GM23338 (cell line): Measurements from ENCODE around the gene SSTR5.

Experiments used
- EZH2 ChIP-seq: fragments of 200-600 bp; sonication (generic); IDR thresholded peaks from one replicate; pipeline ENCODE4 v1.8.0; 2017; ENCODE audit warnings: antibody characterized with exemption, mild to moderate bottlenecking, low read depth; ENCODE audit not compliant: unreplicated experiment
- EZH2phosphoT487 ChIP-seq: fragments of 200-600 bp; sonication (generic); IDR thresholded peaks from one replicate; pipeline ENCODE4 v1.8.1; 2018; ENCODE audit warnings: antibody characterized with exemption; ENCODE audit not compliant: unreplicated experiment
- JUNB ChIP-seq: IDR thresholded peaks from one replicate; pipeline ENCODE4 v1.6.1; 2016; ENCODE audit warnings: antibody characterized with exemption; ENCODE audit not compliant: unreplicated experiment
- NANOG ChIP-seq: IDR thresholded peaks from 2 replicates; pipeline ENCODE4 v1.6.1; 2016; ENCODE audit warnings: antibody characterized with exemption, borderline replicate concordance
- POLR2AphosphoS5 ChIP-seq: IDR thresholded peaks from 2 replicates; pipeline ENCODE4 v1.6.1; 2016; ENCODE audit warnings: antibody characterized with exemption, low read depth
- STAT1 ChIP-seq: IDR thresholded peaks from one replicate; pipeline ENCODE4 v1.6.1; 2016; ENCODE audit warnings: antibody characterized with exemption; ENCODE audit not compliant: unreplicated experiment
- ZNF114 ChIP-seq: fragments of 250-450 bp; sonication (Bioruptor Pico); IDR thresholded peaks from 2 replicates; pipeline ENCODE4 v1.5.0; 2020; ENCODE audit warnings: mild to moderate bottlenecking, moderate library complexity
- TF ChIP-seq, protein P1 (sequence below), 2 experiments: fragments of 200-600 bp in 1 of 2; sonication (generic) in 1 of 2; conservative IDR thresholded peaks; 2 replicates each; pipeline versions ENCODE4 v1.5.1 to v1.6.1; 2016 to 2017; ENCODE audit warnings: antibody characterized with exemption in 2 of 2, low read depth in 2 of 2, mild to moderate bottlenecking in 2 of 2, moderate library complexity in 1 of 2
- TF ChIP-seq, protein P2 (sequence below): IDR thresholded peaks from one replicate; pipeline ENCODE4 v1.6.1; 2018; ENCODE audit warnings: antibody characterized with exemption; ENCODE audit not compliant: unreplicated experiment

DNA sequence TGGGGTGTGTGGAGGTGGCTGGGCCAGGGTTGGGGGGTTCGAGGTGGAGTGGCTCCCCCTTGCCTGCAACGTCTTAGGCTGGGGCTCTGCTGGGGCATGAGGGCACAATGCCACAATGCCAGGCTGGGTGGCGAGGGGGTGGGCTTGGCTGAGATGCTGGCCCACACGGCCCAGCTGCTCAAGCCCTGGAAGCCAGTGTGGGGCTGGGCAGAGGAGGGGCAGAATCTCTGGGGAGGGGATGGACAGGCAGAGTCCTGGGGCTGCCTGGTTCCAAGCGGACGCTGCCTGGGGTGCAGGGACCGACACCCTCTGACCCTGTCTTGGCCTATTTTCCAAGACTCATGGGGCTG, 37.5 kb upstream of the SSTR5 start:
- TF ChIP-seq, protein P1, sequence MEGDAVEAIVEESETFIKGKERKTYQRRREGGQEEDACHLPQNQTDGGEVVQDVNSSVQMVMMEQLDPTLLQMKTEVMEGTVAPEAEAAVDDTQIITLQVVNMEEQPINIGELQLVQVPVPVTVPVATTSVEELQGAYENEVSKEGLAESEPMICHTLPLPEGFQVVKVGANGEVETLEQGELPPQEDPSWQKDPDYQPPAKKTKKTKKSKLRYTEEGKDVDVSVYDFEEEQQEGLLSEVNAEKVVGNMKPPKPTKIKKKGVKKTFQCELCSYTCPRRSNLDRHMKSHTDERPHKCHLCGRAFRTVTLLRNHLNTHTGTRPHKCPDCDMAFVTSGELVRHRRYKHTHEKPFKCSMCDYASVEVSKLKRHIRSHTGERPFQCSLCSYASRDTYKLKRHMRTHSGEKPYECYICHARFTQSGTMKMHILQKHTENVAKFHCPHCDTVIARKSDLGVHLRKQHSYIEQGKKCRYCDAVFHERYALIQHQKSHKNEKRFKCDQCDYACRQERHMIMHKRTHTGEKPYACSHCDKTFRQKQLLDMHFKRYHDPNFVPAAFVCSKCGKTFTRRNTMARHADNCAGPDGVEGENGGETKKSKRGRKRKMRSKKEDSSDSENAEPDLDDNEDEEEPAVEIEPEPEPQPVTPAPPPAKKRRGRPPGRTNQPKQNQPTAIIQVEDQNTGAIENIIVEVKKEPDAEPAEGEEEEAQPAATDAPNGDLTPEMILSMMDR (conservative IDR thresholded peaks at IDR 0.05; ENCODE audit: low read depth in 2 of 2): no peak
- TF ChIP-seq EZH2 (no peak), POLR2AphosphoS5 (no peak), JUNB (no peak), NANOG (no peak), EZH2phosphoT487 (no peak), STAT1 (no peak), ZNF114 (CRISPR knock-in tag) (no peak)
- TF ChIP-seq, protein P2, sequence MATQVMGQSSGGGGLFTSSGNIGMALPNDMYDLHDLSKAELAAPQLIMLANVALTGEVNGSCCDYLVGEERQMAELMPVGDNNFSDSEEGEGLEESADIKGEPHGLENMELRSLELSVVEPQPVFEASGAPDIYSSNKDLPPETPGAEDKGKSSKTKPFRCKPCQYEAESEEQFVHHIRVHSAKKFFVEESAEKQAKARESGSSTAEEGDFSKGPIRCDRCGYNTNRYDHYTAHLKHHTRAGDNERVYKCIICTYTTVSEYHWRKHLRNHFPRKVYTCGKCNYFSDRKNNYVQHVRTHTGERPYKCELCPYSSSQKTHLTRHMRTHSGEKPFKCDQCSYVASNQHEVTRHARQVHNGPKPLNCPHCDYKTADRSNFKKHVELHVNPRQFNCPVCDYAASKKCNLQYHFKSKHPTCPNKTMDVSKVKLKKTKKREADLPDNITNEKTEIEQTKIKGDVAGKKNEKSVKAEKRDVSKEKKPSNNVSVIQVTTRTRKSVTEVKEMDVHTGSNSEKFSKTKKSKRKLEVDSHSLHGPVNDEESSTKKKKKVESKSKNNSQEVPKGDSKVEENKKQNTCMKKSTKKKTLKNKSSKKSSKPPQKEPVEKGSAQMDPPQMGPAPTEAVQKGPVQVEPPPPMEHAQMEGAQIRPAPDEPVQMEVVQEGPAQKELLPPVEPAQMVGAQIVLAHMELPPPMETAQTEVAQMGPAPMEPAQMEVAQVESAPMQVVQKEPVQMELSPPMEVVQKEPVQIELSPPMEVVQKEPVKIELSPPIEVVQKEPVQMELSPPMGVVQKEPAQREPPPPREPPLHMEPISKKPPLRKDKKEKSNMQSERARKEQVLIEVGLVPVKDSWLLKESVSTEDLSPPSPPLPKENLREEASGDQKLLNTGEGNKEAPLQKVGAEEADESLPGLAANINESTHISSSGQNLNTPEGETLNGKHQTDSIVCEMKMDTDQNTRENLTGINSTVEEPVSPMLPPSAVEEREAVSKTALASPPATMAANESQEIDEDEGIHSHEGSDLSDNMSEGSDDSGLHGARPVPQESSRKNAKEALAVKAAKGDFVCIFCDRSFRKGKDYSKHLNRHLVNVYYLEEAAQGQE: no peak
